ENCODE data around the gene PGAM5.
"Not testable (repeated sequence)": the region's sequence is repeated elsewhere in the genome, so short reads cannot be mapped to it uniquely, and the experiment has no call there.

Gene PGAM5

GRCh38 chr12:132690112-132690511, 20.5 kb upstream of the PGAM5 start:
- no peak for FAIRE-seq

GRCh38 chr12:132692030-132692429, 18.6 kb upstream of the PGAM5 start:
- FAIRE-seq, result not testable (repeated sequence)

- not testable (repeated sequence) for FAIRE-seq
These were observed 15.8 kb upstream of the PGAM5 start for GRCh38 chr12:132694888-132695287.

- FAIRE-seq, result no peak
These were observed 15.2 kb upstream of the PGAM5 start for GRCh38 chr12:132695431-132695830.

GRCh38 chr12:132698341-132698740, 12.3 kb upstream of the PGAM5 start:
- FAIRE-seq, result no peak

- FAIRE-seq, result no peak
These were observed 10.3 kb upstream of the PGAM5 start for GRCh38 chr12:132700212-132700822.

- FAIRE-seq, result no peak
These were observed 8.0 kb upstream of the PGAM5 start for GRCh38 chr12:132702640-132703039.

GRCh38 chr12:132703641-132704040, 7.0 kb upstream of the PGAM5 start:
- FAIRE-seq, result no peak

- FAIRE-seq, result no peak
These were observed 3.4 kb upstream of the PGAM5 start for GRCh38 chr12:132707241-132707640.

GRCh38 chr12:132708150-132708549, 2.5 kb upstream of the PGAM5 start:
- no peak for FAIRE-seq

GRCh38 chr12:132710043-132710404, 618 bp upstream of the PGAM5 start:
- FAIRE-seq, result no peak

- no peak for FAIRE-seq
These were observed 620 bp downstream of the PGAM5 start for GRCh38 chr12:132711080-132711843.

- no peak for FAIRE-seq
These were observed 2.5 kb downstream of the PGAM5 start for GRCh38 chr12:132713123-132713522.

- no peak for FAIRE-seq
These were observed 5.2 kb downstream of the PGAM5 start for GRCh38 chr12:132715874-132716273.

- no peak for FAIRE-seq
These were observed 5.7 kb downstream of the PGAM5 start for GRCh38 chr12:132716356-132716755.

- FAIRE-seq, result no peak
These were observed 6.4 kb downstream of the PGAM5 start for GRCh38 chr12:132717011-132717410.

GRCh38 chr12:132717531-132718387, 7.1 kb downstream of the PGAM5 start:
- FAIRE-seq, result no peak

- no peak for FAIRE-seq
These were observed 8.0 kb downstream of the PGAM5 start for GRCh38 chr12:132718644-132719043.

- FAIRE-seq, result no peak
These were observed 8.7 kb downstream of the PGAM5 start for GRCh38 chr12:132719141-132719953.

GRCh38 chr12:132719954-132720324, 9.3 kb downstream of the PGAM5 start:
- FAIRE-seq, result no peak

- no peak for FAIRE-seq
These were observed 10.1 kb downstream of the PGAM5 start for GRCh38 chr12:132720606-132721345.
